Spleen (tissue), 11 donors: ENCODE measurements around the gene PDGFRB. TPM values are rescaled to one million over a fixed set of nuclear protein-coding genes. Genes with fewer than 3 reads are reported as not detected.

Experiments used
- DNase-seq: peaks from one replicate; pipeline ENCODE4 v3.0.0-alpha.2; 2020
- H3K27ac ChIP-seq, 8 donors: fragments of 200-600 bp; sonication (generic) in 7 of 8; 1 replicate in 4 of 8; 2 replicates in 4 of 8; pipeline versions ENCODE4 v1.5.0 to v1.8.0; 2016 to 2021; ENCODE audit warnings: inconsistent platforms in 4 of 8, mild to moderate bottlenecking in 4 of 8, moderate library complexity in 1 of 8
- H3K27me3 ChIP-seq, 7 donors: fragments of 200-600 bp; sonication (generic) in 6 of 7; replicated peaks in 1 of 7; 1 replicate in 4 of 7; 2 replicates in 3 of 7; pipeline versions ENCODE4 v1.5.0 to v1.8.0; 2016 to 2021; ENCODE audit warnings: inconsistent platforms in 3 of 7, mild to moderate bottlenecking in 1 of 7
- H3K36me3 ChIP-seq, 6 donors: fragments of 200-600 bp; sonication (generic) in 5 of 6; 1 replicate in 4 of 6; 2 replicates in 2 of 6; pipeline versions ENCODE4 v1.5.0 to v1.8.0; 2016 to 2021; ENCODE audit warnings: inconsistent platforms in 2 of 6
- H3K4me1 ChIP-seq, 6 donors: fragments of 200-600 bp; sonication (generic) in 5 of 6; 1 replicate in 3 of 6; 2 replicates in 3 of 6; pipeline versions ENCODE4 v1.5.0 to v1.8.0; 2016 to 2021; ENCODE audit warnings: inconsistent platforms in 3 of 6
- H3K4me3 ChIP-seq, 8 donors: fragments of 200-600 bp; sonication (generic) in 7 of 8; 1 replicate in 4 of 8; 2 replicates in 4 of 8; pipeline versions ENCODE4 v1.5.0 to v1.8.0; 2016 to 2021; ENCODE audit warnings: inconsistent platforms in 4 of 8, mild to moderate bottlenecking in 4 of 8, moderate library complexity in 2 of 8
- H3K9me3 ChIP-seq, 8 donors: fragments of 200-600 bp; sonication (generic) in 7 of 8; 1 replicate in 4 of 8; 2 replicates in 4 of 8; pipeline versions ENCODE4 v1.5.0 to v1.8.0; 2016 to 2021; ENCODE audit warnings: inconsistent platforms in 4 of 8
- CTCF ChIP-seq, 11 experiments: fragments of 200-600 bp in 7 of 11; fragments of 450-650 bp in 4 of 11; sonication (generic) in 4 of 11; IDR thresholded peaks in 8 of 11; conservative IDR thresholded peaks in 3 of 11; 1 replicate in 7 of 11; 2 replicates in 4 of 11; pipeline versions ENCODE4 v1.4.0 to v1.8.0; 2016 to 2021; ENCODE audit warnings: antibody characterized with exemption in 11 of 11, inconsistent platforms in 4 of 11, mild to moderate bottlenecking in 1 of 11
- POLR2A ChIP-seq, 3 donors: fragments of 450-650 bp; IDR thresholded peaks; one replicate each; pipeline ENCODE4 v1.5.1; 2017; ENCODE audit warnings: antibody characterized with exemption in 3 of 3, mild to moderate bottlenecking in 1 of 3
- POLR2AphosphoS5 ChIP-seq, 3 donors: sonication (generic); formaldehyde crosslinking; IDR thresholded peaks; one replicate each; pipeline ENCODE4 v1.5.1; 2017; ENCODE audit warnings: antibody characterized with exemption in 3 of 3
- WGBS, 5 donors: extraction: QIAGEN DNeasy Blood & Tissue Kit in 3 of 5; methylation state at CpG; one replicate each; pipeline versions ENCODE4 v1.1.5 to v1.1.7; 2013 to 2018; 5-methylcytosine and 5-hydroxymethylcytosine counted together
- intact Hi-C: fragments of 100-400 bp; cut with DNase I; formaldehyde crosslinking; loops from one replicate; pipeline ENCODE4 v1.15.0; 2023; ENCODE audit warnings: low total_unique reads
- polyA plus RNA-seq, 3 donors: library from polyadenylated mRNA; stranded (reverse); fragments of 200-250 nt; gene quantifications; one replicate each; pipeline ENCODE4 v1.2.1, GENCODE V29; 2013
- total RNA-seq, 7 donors: library from RNA; depleted of rRNA in 3 of 7; stranded (reverse); fragments of >200 nt in 3 of 7; fragmentation: NEBNext Ultra II Directional in 4 of 7; extraction: Animal tissue kit (Norgen Biotek cat#: 25700) in 4 of 7; gene quantifications; one replicate each; pipeline versions ENCODE4 v1.1.0 to v1.2.1, GENCODE V29; 2016 to 2021
- donor health status: healthy with polysubstance abuse.
- donor health status: DM: no; HTN: no; CAD: no; lungs with moderate emphysema.
- donor health status: DM: no; HTN: no; CAD: no.
- donor health status: Bipolar disorder and iron deficiency.
- donor health status: healthy.
- donor health status: DM: no; HTN: no; CAD: no.
- donor health status: DM: yes; HTN: yes; CAD: no.

Gene PDGFRB
- total and polyA plus RNA-seq, 10 donors, result 12.8 to 144 (median 88.5) TPM

DNA sequence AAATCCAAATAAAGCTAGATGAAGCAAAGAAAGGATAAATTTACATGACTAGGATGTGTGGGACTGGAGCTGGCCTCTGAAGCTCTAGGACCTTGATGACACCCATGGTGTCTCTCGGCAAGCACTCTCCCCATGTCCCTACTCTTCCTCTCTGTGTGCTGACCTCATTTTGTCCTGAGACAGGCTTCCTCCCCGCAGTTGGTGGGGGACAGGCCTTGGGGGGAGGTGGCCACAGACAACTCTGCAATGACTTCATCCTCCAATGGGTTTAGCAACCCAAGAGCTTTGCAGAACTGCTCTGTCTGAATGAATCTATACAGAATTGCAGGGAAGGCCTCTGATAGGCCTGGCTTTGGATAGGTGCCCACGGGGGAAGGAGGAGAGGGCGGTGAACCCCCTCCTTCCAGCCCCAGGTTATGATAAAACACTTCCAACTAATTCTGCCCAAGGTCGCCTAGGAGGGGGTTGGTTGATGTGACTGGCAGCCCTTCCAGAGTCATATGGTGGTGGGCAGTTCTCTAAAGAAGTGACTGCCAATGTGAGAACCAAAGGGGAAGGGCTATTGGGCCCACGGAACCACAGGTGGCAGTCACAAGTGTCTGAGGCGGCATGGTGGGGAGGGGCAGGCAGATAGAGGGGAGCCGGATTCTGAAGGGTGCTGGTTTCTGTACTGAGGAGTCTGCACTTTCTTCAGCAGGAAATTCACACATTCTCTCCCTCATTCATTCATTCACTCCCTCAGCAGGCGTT, 40.3 kb upstream of the PDGFRB start:
- Histone ChIP-seq H3K9me3 (no peaks in the 10 kb centered on the region), H3K27me3 (peaks cover 0 to 47% (median 3%) of the 10 kb centered on the region in 7 donors), H3K36me3 (no peaks in the 10 kb centered on the region), H3K4me1 (no peaks in the 10 kb centered on the region), H3K27ac (no peak overlapping the region), H3K4me3 (no peak overlapping the region)
- intact Hi-C loops, result no loop called here
- WGBS, 5 donors, result 80 to 90% (median 81%) methylated on average over 9 of the region's 9 CpGs
- TF ChIP-seq CTCF (IDR thresholded peaks at IDR 0.05 in 8 of 11, conservative IDR thresholded peaks at IDR 0.05 in 3 of 11) (no peak), POLR2AphosphoS5 (IDR thresholded peaks at IDR 0.05) (no peak), POLR2A (IDR thresholded peaks at IDR 0.05) (no peak)
- no peak for DNase-seq

DNA sequence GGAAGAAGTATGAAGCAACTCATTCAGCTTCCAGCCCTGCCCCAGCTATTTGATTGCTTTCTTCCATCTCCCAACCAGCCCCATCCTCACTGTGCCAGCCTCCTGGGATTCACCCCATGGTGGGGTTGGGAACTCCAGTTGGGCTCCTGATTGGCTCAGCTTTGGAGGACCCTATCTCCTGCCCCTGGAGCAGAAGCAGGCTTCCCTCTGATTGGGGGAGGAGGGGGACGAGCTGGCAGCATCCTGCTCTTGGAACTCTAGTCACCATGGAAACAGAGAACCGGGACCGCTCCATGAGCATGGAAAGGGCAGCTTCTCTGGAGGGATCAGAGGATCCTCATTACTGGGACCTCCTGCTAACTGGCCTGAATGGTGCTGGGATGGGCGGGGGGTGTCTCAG, 36.8 kb upstream of the PDGFRB start:
- Histone ChIP-seq H3K27me3 (peaks cover 0 to 74% (median 23%) of the 10 kb centered on the region in 7 donors), H3K9me3 (no peaks in the 10 kb centered on the region), H3K4me3 (no peak overlapping the region), H3K4me1 (peaks cover 0 to 8% (median 3%) of the 10 kb centered on the region in 6 donors), H3K36me3 (no peaks in the 10 kb centered on the region), H3K27ac (no peak overlapping the region)
- WGBS, 5 donors, result 46 to 86% (median 77%) methylated on average over 4 of the region's 4 CpGs
- no peak for TF ChIP-seq CTCF (IDR thresholded peaks at IDR 0.05 in 8 of 11, conservative IDR thresholded peaks at IDR 0.05 in 3 of 11)
- no peak for TF ChIP-seq POLR2A (IDR thresholded peaks at IDR 0.05)
- no peak for TF ChIP-seq POLR2AphosphoS5 (IDR thresholded peaks at IDR 0.05)
- no peak for DNase-seq
- intact Hi-C loops, result no loop called here

GRCh38 chr5:150190987-150191386, 35.3 kb upstream of the PDGFRB start:
- DNase-seq, result no peak
- Histone ChIP-seq H3K4me3 (no peak overlapping the region), H3K9me3 (no peaks in the 10 kb centered on the region), H3K4me1 (peaks cover 0 to 11% (median 3%) of the 10 kb centered on the region in 6 donors), H3K27me3 (peaks cover 0 to 63% (median 23%) of the 10 kb centered on the region in 7 donors), H3K36me3 (no peaks in the 10 kb centered on the region), H3K27ac (no peak overlapping the region)
- 26 to 61% (median 47%) methylated on average over 2 of the region's 2 CpGs for WGBS, 5 donors
- intact Hi-C loops, result no loop called here
- TF ChIP-seq POLR2A (IDR thresholded peaks at IDR 0.05), result no peak
- TF ChIP-seq CTCF (IDR thresholded peaks at IDR 0.05 in 8 of 11, conservative IDR thresholded peaks at IDR 0.05 in 3 of 11), result no peak
- TF ChIP-seq POLR2AphosphoS5 (IDR thresholded peaks at IDR 0.05), result no peak

DNA sequence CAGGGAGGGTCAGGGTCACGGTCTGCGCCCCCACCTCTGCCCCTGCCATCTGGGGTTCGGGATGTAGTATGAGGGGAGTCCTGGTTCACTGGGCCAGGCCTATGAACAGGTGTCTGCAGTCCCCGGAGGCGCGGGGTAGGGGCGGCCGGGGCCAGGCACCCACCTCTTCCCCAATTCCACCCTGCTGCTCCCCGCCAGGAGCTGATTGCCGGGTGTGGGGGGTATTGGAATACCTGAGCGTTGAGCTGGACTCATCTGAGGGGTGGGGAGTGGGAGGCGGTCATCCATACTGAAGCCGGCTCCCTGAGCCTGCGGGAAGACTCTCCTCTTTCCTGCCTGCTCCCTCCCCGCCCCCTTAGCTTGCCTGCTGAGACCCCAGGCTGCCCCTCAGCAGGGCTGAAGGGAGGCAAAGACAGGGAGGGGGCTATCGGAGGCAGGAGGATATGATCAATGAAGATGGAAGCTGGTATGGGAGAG, 34.9 kb upstream of the PDGFRB start:
- Histone ChIP-seq H3K27ac (no peak overlapping the region), H3K4me1 (peaks cover 0 to 16% (median 3%) of the 10 kb centered on the region in 6 donors), H3K4me3 (no peak overlapping the region), H3K9me3 (no peaks in the 10 kb centered on the region), H3K36me3 (no peaks in the 10 kb centered on the region), H3K27me3 (peaks cover 0 to 58% (median 23%) of the 10 kb centered on the region in 7 donors)
- WGBS, 5 donors, result 44 to 58% (median 52%) methylated on average over 3 to 16 of the region's 16 CpGs
- no peak for DNase-seq
- intact Hi-C loops, result no loop called here
- TF ChIP-seq POLR2AphosphoS5 (IDR thresholded peaks at IDR 0.05) (no peak), CTCF (IDR thresholded peaks at IDR 0.05 in 8 of 11, conservative IDR thresholded peaks at IDR 0.05 in 3 of 11) (no peak), POLR2A (IDR thresholded peaks at IDR 0.05) (no peak)
